ENCODE data around the gene TLR6. TPM values are rescaled to one million over a fixed set of nuclear protein-coding genes. Genes with fewer than 3 reads are reported as not detected.

Gene TLR6
- total and polyA plus RNA-seq, 5 experiments from 2014 or later = 0.29 to 4.1 (median 4.0) TPM; not detected in 2

- no peak for ATAC-seq
- POLR2A ChIA-PET = no interaction called here
- Mint-ChIP-seq H3K4me1 (peaks cover 0 to 3% (median under 1%) of the 10 kb centered on the region in 4 donors), H3K27me3 (no peaks in the 10 kb centered on the region), H3K4me3 (no peak overlapping the region), H3K27ac (no peak overlapping the region), H3K9me3 (no peaks in the 10 kb centered on the region), H3K36me3 (no peaks in the 10 kb centered on the region)
- no peak for DNase-seq
These were observed 27.6 kb upstream of the TLR6 start for GRCh38 chr4:38884254-38884653.

GRCh38 chr4:38876636-38877035, 20.0 kb upstream of the TLR6 start:
- POLR2A ChIA-PET = no interaction called here
- no peak overlapping the region for H3K4me3 Mint-ChIP-seq
- H3K4me1 Mint-ChIP-seq = no peaks in the 10 kb centered on the region
- peaks cover 0 to 19% (median 3%) of the 10 kb centered on the region in 5 donors for H3K27me3 Mint-ChIP-seq
- no peaks in the 10 kb centered on the region for H3K36me3 Mint-ChIP-seq
- H3K27ac Mint-ChIP-seq = no peak overlapping the region
- DNase-seq (no peak), ATAC-seq (no peak)
- no peaks in the 10 kb centered on the region for H3K9me3 Mint-ChIP-seq

- Mint-ChIP-seq H3K27ac (peak overlapping the region in 2 of 10 donors; percentile 56 to 62), H3K4me3 (no peak overlapping the region), H3K9me3 (no peaks in the 10 kb centered on the region), H3K4me1 (peaks cover 2 to 7% (median 6%) of the 10 kb centered on the region in 4 donors), H3K27me3 (peaks cover 8 to 25% (median 11%) of the 10 kb centered on the region in 5 donors), H3K36me3 (no peaks in the 10 kb centered on the region)
- ATAC-seq = no peak
- POLR2A ChIA-PET = no interaction called here
- no peak for DNase-seq
These were observed 16.8 kb upstream of the TLR6 start for GRCh38 chr4:38873290-38873944.

GRCh38 chr4:38872620-38873019, 16.0 kb upstream of the TLR6 start:
- Mint-ChIP-seq H3K36me3 (no peaks in the 10 kb centered on the region), H3K27ac (no peak overlapping the region), H3K4me3 (no peak overlapping the region), H3K9me3 (no peaks in the 10 kb centered on the region), H3K4me1 (peaks cover 6 to 9% (median 7%) of the 10 kb centered on the region in 4 donors), H3K27me3 (peaks cover 9 to 28% (median 13%) of the 10 kb centered on the region in 5 donors)
- DNase-seq = no peak
- ATAC-seq = no peak
- POLR2A ChIA-PET = no interaction called here

GRCh38 chr4:38871593-38871992, 15.0 kb upstream of the TLR6 start:
- DNase-seq (no peak), ATAC-seq (no peak)
- Mint-ChIP-seq H3K4me1 (peaks cover 6 to 13% (median 9%) of the 10 kb centered on the region in 4 donors), H3K36me3 (peaks cover 0 to under 1% (median 0%) of the 10 kb centered on the region in 3 donors), H3K27ac (peak overlapping the region in 2 of 10 donors; percentile 19 to 53), H3K4me3 (no peak overlapping the region), H3K9me3 (no peaks in the 10 kb centered on the region), H3K27me3 (peaks cover 13 to 21% (median 15%) of the 10 kb centered on the region in 5 donors)
- POLR2A ChIA-PET = no interaction called here

- DNase-seq (no peak), ATAC-seq (no peak)
- peaks cover 10 to 19% (median 15%) of the 10 kb centered on the region in 5 donors for H3K27me3 Mint-ChIP-seq
- H3K36me3 Mint-ChIP-seq = peaks cover 0 to 1% (median 0%) of the 10 kb centered on the region in 3 donors
- H3K27ac Mint-ChIP-seq = no peak overlapping the region
- peaks cover 6 to 19% (median 11%) of the 10 kb centered on the region in 4 donors for H3K4me1 Mint-ChIP-seq
- H3K4me3 Mint-ChIP-seq = no peak overlapping the region
- POLR2A ChIA-PET = no interaction called here
- no peaks in the 10 kb centered on the region for H3K9me3 Mint-ChIP-seq
These were observed 13.6 kb upstream of the TLR6 start for GRCh38 chr4:38870098-38870808.

- H3K27ac Mint-ChIP-seq = no peak overlapping the region
These were observed 12.9 kb upstream of the TLR6 start for GRCh38 chr4:38869511-38869910.

GRCh38 chr4:38868059-38868960, 11.7 kb upstream of the TLR6 start:
- Mint-ChIP-seq H3K36me3 (peaks cover 0 to 1% (median 0%) of the 10 kb centered on the region in 3 donors), H3K4me3 (peak overlapping the region; percentile 61 to 86 (median 74)), H3K4me1 (peaks cover 6 to 20% (median 11%) of the 10 kb centered on the region in 4 donors), H3K27me3 (peaks cover 10 to 22% (median 19%) of the 10 kb centered on the region in 5 donors), H3K27ac (peak overlapping the region in 3 of 10 donors; percentile 39 to 61 (median 58)), H3K9me3 (no peaks in the 10 kb centered on the region)
- ATAC-seq (peak; percentile 30 to 43), DNase-seq (no peak)
- POLR2A ChIA-PET = no interaction called here

More at GRCh38 chr4:38869511-38869910, 12.9 kb upstream of the TLR6 start:
- ATAC-seq (no peak), DNase-seq (no peak)
- POLR2A ChIA-PET = interaction anchor here (0.7 kb wide), 1 partner anchor 108 kb away, joined by 3 read pairs; no protein-coding TSS in a partner anchor
- H3K4me3 Mint-ChIP-seq = peak overlapping the region in 2 of 10 donors; percentile 8 to 13
- H3K36me3 Mint-ChIP-seq = peaks cover 0 to 1% (median 0%) of the 10 kb centered on the region in 3 donors
- peaks cover 6 to 20% (median 11%) of the 10 kb centered on the region in 4 donors for H3K4me1 Mint-ChIP-seq
- peaks cover 10 to 19% (median 18%) of the 10 kb centered on the region in 5 donors for H3K27me3 Mint-ChIP-seq
- H3K9me3 Mint-ChIP-seq = no peaks in the 10 kb centered on the region

- peaks cover 0 to 1% (median 0%) of the 10 kb centered on the region in 3 donors for H3K36me3 Mint-ChIP-seq
- DNase-seq = peak in 3 of 10 donors; percentile 8 to 26 (median 19)
These were observed 11.0 kb upstream of the TLR6 start, which contains the start of gene FAM114A1 for GRCh38 chr4:38867478-38868058. TSS of gene FAM114A1 (plus strand) at chr4:38867806. CDS start at chr4:38878079, 10,273 bp downstream.

GRCh38 chr4:38866973-38867477, 10.4 kb upstream of the TLR6 start:
- H3K9me3 Mint-ChIP-seq = no peaks in the 10 kb centered on the region
- H3K27me3 Mint-ChIP-seq = peaks cover 10 to 25% (median 23%) of the 10 kb centered on the region in 5 donors
- POLR2A ChIA-PET = no interaction called here
- peaks cover 6 to 20% (median 11%) of the 10 kb centered on the region in 4 donors for H3K4me1 Mint-ChIP-seq
- ATAC-seq (peak; percentile 16 to 27), DNase-seq (no peak)
- H3K4me3 Mint-ChIP-seq = peak overlapping the region; percentile 56 to 83 (median 78)
- H3K27ac Mint-ChIP-seq = peak overlapping the region in 1 of 10 donors; percentile 48
- peaks cover 0 to 1% (median 0%) of the 10 kb centered on the region in 3 donors for H3K36me3 Mint-ChIP-seq

More at GRCh38 chr4:38867478-38868058, 11.0 kb upstream of the TLR6 start, which contains the start of gene FAM114A1:
- no peaks in the 10 kb centered on the region for H3K9me3 Mint-ChIP-seq
- peaks cover 6 to 20% (median 11%) of the 10 kb centered on the region in 4 donors for H3K4me1 Mint-ChIP-seq
- H3K27me3 Mint-ChIP-seq = peaks cover 10 to 25% (median 23%) of the 10 kb centered on the region in 5 donors
- POLR2A ChIA-PET = no interaction called here
- peak; percentile 61 to 87 for ATAC-seq
- H3K4me3 Mint-ChIP-seq = peak within 1 kb of the TSS; percentile 65 to 86 (median 78)
- H3K27ac Mint-ChIP-seq = peak within 1 kb of the TSS in 4 of 10 donors; percentile 39 to 61 (median 53)

GRCh38 chr4:38865445-38865844, 8.8 kb upstream of the TLR6 start:
- no peak overlapping the region for H3K4me3 Mint-ChIP-seq
- no peak for ATAC-seq

More at GRCh38 chr4:38865445-38865844, 8.8 kb upstream of the TLR6 start:
- H3K27me3 Mint-ChIP-seq = peaks cover 10 to 25% (median 23%) of the 10 kb centered on the region in 5 donors
- POLR2A ChIA-PET = no interaction called here
- peaks cover 0 to 1% (median 0%) of the 10 kb centered on the region in 3 donors for H3K36me3 Mint-ChIP-seq
- H3K9me3 Mint-ChIP-seq = no peaks in the 10 kb centered on the region
- H3K4me1 Mint-ChIP-seq = peaks cover 17 to 27% (median 20%) of the 10 kb centered on the region in 4 donors
- H3K27ac Mint-ChIP-seq = peak overlapping the region in 1 of 10 donors; percentile 48
- DNase-seq = no peak

Data from naive thymus-derived CD8-positive, alpha-beta T cell (primary cell).